ENCODE results near the gene C1S. TPM values are rescaled to one million over a fixed set of nuclear protein-coding genes. Genes with fewer than 3 reads are reported as not detected.

C1S gene
- total RNA-seq, 4 donors from 2014 or later, result 55.9 to 187 (median 108) TPM

GRCh38 chr12:7068240-7068993, 7.9 kb downstream of the C1S start:
- Histone ChIP-seq H3K36me3 (no peaks in the 10 kb centered on the region), H3K27ac (peak overlapping the region in 1 of 4 donors; percentile 27), H3K9me3 (no peaks in the 10 kb centered on the region), H3K27me3 (no peaks in the 10 kb centered on the region), H3K4me3 (no peak overlapping the region), H3K4me1 (no peaks in the 10 kb centered on the region)
- DNase-seq, result no peak
- TF ChIP-seq POLR2A (IDR thresholded peaks at IDR 0.05) (no peak), CTCF (IDR thresholded peaks at IDR 0.05) (no peak)

GRCh38 chr12:7068994-7069346, 8.5 kb downstream of the C1S start:
- Histone ChIP-seq H3K4me1 (no peaks in the 10 kb centered on the region), H3K27me3 (no peaks in the 10 kb centered on the region), H3K36me3 (no peaks in the 10 kb centered on the region), H3K4me3 (no peak overlapping the region), H3K27ac (no peak overlapping the region), H3K9me3 (no peaks in the 10 kb centered on the region)
- DNase-seq, result no peak
- TF ChIP-seq CTCF (IDR thresholded peaks at IDR 0.05) (no peak), POLR2A (IDR thresholded peaks at IDR 0.05) (no peak)

GRCh38 chr12:7069386-7069785, 8.9 kb downstream of the C1S start:
- TF ChIP-seq CTCF (IDR thresholded peaks at IDR 0.05) (no peak), POLR2A (IDR thresholded peaks at IDR 0.05) (no peak)
- no peaks in the 10 kb centered on the region for H3K9me3 ChIP-seq
- no peak overlapping the region for H3K27ac ChIP-seq
- DNase-seq, result no peak
- H3K4me1 ChIP-seq, result no peaks in the 10 kb centered on the region
- H3K27me3 ChIP-seq, result no peaks in the 10 kb centered on the region
- no peaks in the 10 kb centered on the region for H3K36me3 ChIP-seq
- H3K4me3 ChIP-seq, result no peak overlapping the region

GRCh38 chr12:7072035-7072434, 11.5 kb downstream of the C1S start:
- Histone ChIP-seq H3K4me1 (no peaks in the 10 kb centered on the region), H3K36me3 (no peaks in the 10 kb centered on the region)

GRCh38 chr12:7072554-7072953, 12.0 kb downstream of the C1S start:
- no peak for DNase-seq
- Histone ChIP-seq H3K4me1 (no peaks in the 10 kb centered on the region), H3K4me3 (no peak overlapping the region), H3K27ac (no peak overlapping the region), H3K9me3 (no peaks in the 10 kb centered on the region), H3K36me3 (no peaks in the 10 kb centered on the region), H3K27me3 (no peaks in the 10 kb centered on the region)
- no peak for TF ChIP-seq CTCF (IDR thresholded peaks at IDR 0.05)
- TF ChIP-seq POLR2A (IDR thresholded peaks at IDR 0.05), result no peak

More at GRCh38 chr12:7072035-7072434, 11.5 kb downstream of the C1S start:
- Histone ChIP-seq H3K4me3 (no peak overlapping the region), H3K27ac (no peak overlapping the region), H3K9me3 (no peaks in the 10 kb centered on the region), H3K27me3 (no peaks in the 10 kb centered on the region)
- DNase-seq, result no peak
- TF ChIP-seq CTCF (IDR thresholded peaks at IDR 0.05) (no peak), POLR2A (IDR thresholded peaks at IDR 0.05) (no peak)
